RKO (cell line): Measurements from ENCODE around the gene NT5C.

Experiments
- DNase-seq: peaks from one replicate; pipeline ENCODE4 v3.0.0-alpha.2; 2016; ENCODE audit warnings: low spot score

Gene NT5C

DNA sequence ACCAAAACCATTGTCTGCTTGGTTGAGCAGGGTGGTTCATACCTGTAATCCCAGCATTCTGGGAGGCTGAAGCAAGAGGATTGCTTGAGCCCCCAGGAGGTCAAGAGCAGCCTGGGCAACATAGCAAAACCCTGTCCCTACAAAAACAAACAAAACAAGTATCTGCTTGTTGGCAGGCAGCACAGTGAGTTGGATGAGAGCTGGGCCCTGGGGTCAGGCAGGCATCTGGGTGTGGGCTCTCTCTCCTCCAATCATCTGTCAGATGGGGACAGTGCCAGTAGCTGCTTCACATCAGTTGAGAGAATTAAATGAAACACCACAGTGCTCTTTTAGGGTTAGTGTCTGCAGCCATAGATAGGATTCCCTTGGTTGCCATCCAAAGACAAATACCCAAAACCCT, 16.0 kb downstream of the NT5C start:
- no peak for DNase-seq

GRCh38 chr17:75114552-75115314, 16.8 kb downstream of the NT5C start:
- DNase-seq = no peak

- DNase-seq = peak; percentile 93
These were observed 17.6 kb downstream of the NT5C start for GRCh38 chr17:75113798-75114551.

- peak; percentile 32 for DNase-seq
These were observed 19.7 kb downstream of the NT5C start for GRCh38 chr17:75111777-75112335.

DNA sequence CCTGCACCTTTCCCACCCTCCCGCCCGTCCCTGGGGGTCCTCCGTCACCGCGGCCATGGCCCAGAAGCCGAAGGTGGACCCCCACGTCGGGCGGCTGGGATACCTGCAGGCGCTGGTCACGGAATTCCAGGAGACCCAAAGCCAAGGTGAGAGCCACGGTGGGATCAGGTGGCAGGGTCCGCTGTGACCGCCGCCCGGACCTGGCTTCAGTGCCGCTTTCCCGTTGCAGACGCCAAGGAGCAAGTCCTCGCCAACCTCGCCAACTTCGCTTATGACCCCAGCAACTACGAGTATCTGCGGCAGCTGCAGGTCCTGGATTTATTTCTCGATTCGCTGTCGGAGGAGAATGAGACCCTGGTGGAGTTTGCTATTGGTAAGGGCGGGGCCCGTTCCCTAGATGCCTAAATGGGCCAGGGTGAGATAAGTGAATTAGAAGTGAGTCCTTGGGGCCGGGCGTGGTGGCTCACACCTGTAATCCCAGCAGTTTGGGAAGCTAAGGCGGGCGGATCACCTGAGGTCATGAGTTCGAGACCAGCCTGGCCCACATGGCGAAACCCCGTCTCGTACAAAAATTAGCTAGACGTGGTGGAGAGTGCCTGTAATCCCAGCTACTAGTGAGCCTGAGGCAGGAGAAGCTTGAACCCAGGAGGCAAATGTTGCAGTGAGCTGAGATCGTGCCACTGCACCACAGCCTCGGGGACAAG, 21.2 kb downstream of the NT5C start:
- DNase-seq = no peak

- DNase-seq = peak; percentile 90
These were observed 21.9 kb downstream of the NT5C start, which contains the start of gene ARMC7 for GRCh38 chr17:75109407-75110233. Gene ARMC7, plus strand, starts transcription at chr17:75109969. Its CDS starts 320 bp downstream, at chr17:75110289.

DNA sequence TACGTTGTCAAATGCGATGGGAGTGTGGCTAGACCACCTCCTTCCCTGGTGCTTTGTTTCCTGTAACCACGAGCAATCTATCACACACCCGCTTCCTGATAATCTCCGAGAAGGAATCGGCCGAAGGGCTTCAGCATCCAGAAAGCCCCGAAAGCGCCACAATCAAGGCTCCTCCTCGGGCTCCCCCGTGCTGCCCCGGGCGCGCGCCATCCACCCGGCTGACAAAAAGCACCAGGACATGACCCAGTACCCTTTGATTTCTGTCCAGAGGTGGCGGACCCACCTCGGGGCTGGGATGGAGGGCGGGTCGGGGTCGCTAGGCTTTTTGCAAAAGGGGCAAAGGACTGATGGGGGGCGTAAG, 22.5 kb downstream of the NT5C start:
- DNase-seq = no peak

GRCh38 chr17:75108193-75108592, 23.3 kb downstream of the NT5C start:
- no peak for DNase-seq

DNA sequence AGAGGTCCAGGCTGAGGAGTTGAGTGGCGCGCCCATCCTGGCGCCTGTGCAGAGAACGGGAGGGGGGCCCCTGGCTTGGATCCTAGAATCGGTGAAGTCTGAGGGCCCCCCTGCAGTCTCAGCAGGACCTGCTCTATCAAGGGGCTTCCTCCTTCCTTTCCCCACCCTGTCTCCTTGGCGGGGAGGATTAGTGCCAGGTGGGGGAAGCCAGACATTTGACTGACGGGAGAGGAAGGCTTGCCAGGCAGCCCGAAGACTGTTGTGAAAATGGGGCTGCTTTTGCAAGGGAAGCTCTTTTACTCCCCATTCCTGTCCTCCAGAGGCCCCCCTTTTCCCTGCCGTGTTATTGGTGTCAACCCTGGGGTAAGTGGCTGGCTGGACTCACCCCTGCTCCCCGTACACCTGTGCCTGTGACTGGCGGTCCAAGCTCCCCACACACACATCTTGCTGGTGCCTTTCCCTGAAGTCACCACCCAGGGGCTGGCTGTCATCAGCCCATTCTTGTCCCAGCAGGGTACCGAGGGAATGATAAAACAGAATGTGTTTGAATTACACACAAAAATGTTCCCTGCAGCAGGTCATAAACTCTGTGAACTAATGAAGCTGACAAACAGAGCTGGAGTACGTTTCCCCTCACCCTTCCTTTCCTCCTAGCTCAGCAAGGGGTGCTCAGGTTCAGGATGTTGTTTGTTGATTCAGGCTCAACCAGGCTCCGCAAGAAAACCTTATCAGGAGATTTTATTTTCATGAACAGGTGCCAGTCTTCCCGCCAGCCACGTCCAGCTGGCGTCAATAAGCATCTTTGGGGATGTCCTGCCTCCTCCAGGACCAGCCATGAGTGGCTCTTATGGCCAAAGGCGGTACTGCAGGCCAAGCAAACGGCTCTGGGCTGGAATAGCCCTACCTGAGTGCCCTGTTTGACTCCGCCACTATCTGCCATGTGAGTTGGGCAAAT, 26.1 kb downstream of the NT5C start:
- peak; percentile 56 for DNase-seq

DNA sequence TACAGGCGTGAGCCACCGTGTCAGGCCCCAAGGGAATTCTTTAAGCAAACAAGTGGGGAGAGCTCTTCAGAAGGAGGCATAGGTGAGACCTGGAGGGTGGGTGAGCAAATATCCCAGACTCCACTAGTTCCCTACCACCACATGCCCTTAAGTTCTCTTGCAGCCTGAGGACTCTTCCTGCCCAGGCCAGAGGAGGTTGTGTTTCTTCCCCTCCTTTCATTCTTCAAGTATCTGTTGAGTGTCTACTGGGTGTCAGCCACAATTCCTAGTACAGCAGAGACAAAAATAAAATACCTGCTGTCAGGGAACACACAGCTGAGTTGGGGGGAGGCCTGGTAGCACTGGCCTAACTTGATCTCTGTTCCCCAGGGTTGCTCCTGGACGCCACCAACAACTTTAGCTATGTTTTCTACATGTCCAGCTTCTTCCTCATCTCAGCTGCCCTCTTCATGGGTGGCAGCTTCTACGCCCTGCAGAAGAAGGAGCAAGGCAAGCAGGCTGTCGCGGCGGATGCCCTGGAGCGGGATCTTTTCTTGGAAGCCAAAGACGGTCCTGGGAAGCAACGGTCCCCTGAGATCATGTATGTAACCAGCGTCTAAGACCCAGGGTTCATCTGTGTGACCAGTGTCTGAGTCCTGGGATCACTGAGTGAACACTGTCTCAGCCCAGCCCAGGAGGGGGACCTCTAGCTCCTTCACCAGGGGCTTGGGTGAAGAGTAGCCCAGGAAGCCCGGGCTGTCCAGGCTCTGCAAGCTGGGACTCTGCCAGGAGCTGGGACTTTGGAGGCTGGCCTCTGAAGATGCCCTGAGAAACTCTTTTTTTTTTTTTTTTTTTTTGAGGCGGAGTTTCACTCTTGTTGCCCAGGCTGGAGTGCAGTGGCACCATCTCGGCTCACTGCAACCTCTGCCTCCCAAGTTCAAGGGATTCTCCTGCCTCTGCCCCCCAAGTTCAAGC, 27.7 kb downstream of the NT5C start:
- no peak for DNase-seq

- DNase-seq = no peak
These were observed 29.1 kb downstream of the NT5C start for GRCh38 chr17:75102385-75102821.

DNA sequence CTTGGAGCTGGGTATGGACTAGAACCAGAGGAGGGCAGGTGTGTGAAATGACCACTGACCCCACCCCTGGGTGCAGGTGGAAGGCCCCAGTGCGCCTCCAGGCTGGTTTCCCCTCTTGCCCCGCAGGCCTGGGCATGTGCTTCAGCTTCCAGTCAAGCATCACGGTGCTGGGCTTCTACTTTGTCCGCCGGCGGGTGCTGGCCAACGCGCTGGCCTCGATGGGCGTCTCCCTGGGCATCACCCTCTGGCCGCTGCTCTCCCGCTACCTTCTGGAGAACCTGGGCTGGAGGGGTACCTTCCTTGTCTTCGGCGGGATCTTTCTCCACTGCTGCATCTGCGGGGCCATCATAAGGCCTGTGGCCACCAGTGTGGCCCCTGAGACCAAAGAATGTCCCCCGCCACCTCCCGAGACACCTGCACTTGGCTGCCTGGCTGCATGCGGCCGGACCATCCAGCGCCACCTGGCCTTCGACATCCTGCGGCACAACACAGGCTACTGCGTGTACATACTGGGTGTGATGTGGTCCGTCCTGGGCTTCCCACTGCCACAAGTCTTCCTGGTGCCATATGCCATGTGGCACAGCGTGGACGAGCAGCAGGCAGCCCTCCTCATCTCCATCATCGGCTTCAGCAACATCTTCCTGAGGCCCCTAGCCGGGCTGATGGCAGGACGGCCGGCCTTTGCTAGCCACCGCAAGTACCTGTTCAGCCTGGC, 31.5 kb downstream of the NT5C start:
- no peak for DNase-seq

GRCh38 chr17:75098861-75099260, 32.7 kb downstream of the NT5C start:
- no peak for DNase-seq

GRCh38 chr17:75097865-75098264, 33.7 kb downstream of the NT5C start:
- DNase-seq = no peak

GRCh38 chr17:75096082-75096625, 35.4 kb downstream of the NT5C start:
- peak; percentile 38 for DNase-seq

- no peak for DNase-seq
These were observed 36.6 kb downstream of the NT5C start for GRCh38 chr17:75094871-75095399.

- DNase-seq = no peak
These were observed 37.9 kb downstream of the NT5C start for GRCh38 chr17:75093548-75094158.
